GM18520 (cell line): ENCODE results near the gene GCNT3.
"Not testable (repeated sequence)": the region's sequence is repeated elsewhere in the genome, so short reads cannot be mapped to it uniquely, and the experiment has no call there.

Source experiments
- ATAC-seq: cut with Tn5 transposase; IDR thresholded peaks from one replicate; pipeline ENCODE4 v1.9.1; 2021; ENCODE audit not compliant: unreplicated experiment

GCNT3 gene

DNA sequence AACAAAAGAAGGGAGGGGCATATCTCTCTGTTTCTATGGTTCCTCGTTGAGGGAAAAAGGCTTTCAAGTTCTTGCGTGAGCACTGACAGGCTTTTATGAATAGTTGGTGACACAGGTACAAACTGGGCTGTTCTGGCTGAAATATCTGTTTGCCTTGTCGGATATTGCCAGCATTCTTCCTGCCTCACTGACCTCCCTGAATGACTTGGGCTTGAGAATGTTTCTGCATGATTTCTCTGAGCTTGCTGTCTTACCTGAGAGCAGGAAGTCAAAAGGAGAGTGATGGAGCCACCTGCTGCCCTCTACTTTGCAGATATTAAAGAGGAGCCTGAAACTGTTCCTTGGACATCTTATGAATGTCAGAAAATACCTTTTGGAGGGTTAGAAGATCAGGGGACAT is 4.8 kb downstream of the GCNT3 start:
- no peak for ATAC-seq

DNA sequence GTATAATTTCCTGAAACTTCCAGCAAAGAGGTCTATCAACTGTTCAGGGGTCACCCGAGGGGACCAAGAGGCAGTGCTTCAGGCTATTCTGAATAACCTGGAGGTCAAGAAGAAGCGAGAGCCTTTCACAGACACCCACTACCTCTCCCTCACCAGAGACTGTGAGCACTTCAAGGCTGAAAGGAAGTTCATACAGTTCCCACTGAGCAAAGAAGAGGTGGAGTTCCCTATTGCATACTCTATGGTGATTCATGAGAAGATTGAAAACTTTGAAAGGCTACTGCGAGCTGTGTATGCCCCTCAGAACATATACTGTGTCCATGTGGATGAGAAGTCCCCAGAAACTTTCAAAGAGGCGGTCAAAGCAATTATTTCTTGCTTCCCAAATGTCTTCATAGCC is 6.8 kb downstream of the GCNT3 start:
- ATAC-seq = no peak

DNA sequence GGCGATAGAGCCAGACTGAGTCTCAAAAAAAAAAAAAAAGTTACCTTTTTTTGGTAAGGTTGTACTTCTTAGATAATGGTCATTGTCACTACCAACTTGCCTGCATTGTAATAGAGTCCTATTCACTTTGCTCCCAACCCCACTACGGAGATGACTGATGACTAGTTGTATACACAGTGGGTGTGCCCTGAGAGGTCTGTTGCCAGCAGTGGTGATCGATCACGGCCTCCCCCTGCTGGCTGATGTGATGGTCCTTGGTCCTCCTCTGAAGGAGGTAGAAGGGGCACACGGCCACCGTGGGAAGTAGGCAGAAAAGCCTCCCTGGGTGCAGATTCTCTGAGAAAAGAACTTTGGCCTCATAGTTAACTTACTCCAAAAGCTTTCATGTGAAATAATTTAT is 10.7 kb downstream of the GCNT3 start:
- no peak for ATAC-seq

DNA sequence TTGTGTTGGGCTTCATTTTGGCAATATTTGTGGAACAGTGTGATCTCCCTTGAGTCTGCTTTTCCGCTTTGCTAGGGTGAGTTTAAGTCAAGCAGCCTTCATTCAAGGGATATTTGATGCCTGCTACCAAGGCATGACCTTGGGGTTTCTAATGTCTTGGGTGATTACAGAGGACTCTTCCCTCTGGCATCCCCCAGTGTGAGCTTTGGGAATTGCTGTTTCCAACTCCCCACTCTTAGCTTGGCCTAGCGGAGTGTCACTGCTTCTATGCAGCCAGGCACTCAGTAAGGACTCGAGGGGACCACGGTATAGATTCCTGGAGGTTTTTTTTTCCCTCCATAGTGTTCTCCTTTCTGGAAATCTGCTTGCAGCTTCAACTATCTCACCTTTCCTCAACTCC is 21.1 kb downstream of the GCNT3 start:
- no peak for ATAC-seq

DNA sequence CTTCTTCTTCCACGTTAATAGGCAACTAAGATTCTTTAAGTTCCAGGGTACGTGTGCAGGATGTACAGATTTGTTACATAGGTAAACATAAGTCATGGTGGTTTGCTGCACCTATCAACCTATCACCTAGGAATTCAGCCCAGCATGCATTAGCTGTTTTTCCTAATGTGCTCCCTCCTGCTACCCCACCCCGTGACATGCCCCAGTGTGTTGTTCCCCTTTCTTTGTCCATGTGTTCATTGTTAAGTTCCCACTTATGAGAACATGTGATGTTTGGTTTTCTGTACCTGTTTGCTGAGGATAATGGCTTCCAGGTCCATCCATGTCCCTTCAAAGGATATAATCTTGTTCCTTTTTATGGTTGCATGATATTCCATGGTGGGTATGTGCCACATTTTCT is 24.6 kb downstream of the GCNT3 start:
- no peak for ATAC-seq

DNA sequence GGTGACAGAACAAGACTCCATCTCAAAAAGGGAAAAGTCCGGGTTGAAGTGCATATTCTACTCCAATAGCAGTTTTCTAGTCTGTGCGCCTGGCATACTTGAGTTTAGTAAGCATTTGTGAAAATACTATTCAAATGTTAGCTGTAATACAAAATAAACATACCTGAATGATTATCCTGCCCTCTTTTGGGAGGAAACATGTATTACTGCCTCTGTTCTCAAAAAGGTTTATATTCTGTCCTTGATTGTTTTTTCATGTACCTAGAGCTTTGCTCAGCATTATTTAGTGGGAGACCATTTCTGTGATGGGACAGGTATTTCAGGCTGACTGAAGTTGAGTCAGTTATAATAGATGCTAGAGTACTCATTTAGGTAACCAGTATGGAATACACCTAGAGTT is 25.9 kb downstream of the GCNT3 start:
- ATAC-seq = not testable (repeated sequence)

DNA sequence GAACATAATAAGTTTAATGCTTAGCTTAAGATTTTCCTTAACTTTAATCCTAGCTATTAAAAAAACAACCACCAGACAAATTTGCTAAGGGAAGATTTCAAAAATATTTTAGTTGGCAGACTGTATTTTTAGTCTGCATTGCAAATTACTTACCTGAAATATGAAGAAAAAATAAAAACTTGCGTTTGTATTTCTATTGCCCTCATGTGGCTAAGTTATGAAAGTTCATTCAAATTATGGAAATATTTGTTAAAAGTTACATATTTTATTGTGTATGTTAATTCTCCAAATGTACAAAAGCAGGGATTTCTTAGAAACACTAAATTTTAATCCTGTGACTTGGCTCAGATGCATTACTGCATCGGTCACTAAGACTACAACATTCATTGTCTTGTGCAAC is 30.8 kb downstream of the GCNT3 start:
- no peak for ATAC-seq

DNA sequence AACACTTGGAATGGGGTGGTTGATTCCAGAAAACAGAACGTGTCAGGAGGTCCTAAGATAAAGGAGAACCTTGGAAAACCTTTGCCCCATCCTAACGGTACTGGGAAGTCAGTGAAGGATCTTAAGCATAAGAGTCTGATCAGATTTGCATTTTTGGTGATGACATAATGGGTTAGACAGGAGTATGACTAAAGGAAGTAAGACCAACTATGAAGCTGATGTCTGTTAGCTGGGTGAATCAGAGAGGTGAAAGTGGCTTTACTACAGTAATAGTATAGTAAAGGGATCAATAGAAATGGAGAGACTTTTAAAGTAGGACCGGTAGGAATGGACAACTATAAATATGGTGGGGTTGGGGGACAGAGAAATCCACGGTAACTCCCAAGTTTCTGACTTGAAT is 33.2 kb downstream of the GCNT3 start:
- no peak for ATAC-seq

DNA sequence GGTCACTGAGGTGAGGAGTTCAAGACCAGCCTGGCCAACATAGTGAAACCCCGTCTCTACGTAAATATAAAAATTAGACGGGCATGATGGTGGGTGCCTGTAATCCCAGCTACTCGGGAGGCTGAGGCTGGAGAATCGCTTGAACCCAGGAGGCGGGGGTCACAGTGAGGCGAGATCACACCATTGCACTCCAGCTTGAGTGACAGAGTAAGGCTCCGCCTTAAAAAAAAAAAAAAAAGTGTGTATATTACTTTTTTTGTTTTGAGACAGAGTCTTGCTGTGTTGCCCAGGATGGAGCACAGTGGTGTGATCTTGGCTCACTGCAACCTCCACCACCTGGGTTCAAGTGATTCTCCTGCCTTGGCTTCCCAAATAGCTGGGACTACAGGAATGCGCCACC is 34.2 kb downstream of the GCNT3 start:
- not testable (repeated sequence) for ATAC-seq

DNA sequence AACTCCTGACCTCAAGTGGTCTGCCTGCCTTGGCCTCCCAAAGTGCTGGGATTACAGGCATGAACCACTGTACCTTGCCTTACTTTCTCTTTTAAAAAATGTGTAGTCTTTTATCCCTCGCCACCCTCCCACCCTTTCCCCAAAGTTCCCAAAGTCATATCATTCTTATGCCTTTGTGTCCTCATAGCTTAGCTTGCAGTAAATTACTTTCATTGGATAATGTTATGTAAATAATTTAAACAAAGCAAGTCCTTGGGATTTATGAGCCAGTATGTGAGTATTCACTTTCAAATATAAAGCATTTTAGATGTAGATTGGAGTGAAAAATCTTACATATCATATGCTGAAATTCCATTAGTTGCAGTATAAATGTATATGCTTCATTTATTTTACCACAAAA is 34.7 kb downstream of the GCNT3 start:
- no peak for ATAC-seq

DNA sequence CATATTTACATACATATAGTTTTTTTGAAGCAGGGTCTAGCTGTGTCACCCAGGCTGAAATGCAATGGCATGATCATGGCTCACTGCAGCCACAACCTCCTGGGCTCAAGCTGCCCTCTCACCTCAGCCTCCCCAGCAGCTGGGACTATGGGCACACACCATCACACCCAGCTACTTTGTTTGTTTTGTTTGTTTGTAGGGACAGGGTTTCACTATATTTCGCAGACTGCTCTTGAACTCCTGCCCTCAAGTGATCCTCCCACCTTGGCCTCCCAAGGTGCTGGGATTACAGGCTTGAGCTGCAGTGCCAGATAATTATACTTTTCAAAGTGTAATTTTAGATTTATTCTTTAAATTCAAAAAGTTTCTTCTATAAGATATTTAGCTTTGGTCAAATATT is 35.5 kb downstream of the GCNT3 start:
- ATAC-seq = no peak

DNA sequence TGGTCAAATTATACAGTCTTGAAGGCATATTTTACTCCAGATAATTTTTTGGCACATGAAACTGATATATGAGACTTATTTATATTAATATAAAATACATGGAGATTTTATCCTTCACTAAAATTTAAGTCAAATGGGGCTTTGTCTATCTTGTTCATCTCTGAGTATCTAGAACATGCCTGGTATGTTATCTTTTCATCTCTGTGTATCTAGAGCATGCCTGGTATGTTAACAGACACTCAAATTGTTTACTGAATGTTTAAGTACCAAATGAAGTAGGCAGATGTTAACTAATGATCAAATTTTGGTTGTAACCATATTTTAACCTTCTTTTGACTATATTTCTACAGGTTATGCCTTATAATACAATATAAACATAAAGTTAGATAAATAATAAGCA is 38.0 kb downstream of the GCNT3 start:
- ATAC-seq = no peak

DNA sequence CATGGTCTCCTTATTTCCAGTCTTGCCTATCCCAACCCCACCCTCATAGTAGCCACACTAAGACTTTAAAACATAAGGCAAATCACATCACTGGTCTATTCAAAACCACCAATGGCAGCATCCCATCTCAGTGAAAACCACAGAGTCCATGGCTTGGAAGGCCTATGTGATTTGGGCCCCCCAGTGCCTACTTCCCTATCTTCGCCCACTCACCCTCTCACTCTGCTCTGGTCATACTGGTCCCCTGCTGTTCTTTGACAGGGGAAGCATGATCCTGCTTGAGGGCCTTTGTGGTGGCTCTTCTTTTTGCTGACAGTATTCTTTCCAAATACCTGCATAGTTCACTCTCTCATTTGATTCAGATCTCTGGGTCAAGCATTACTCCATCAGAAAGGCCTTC is 42.5 kb downstream of the GCNT3 start:
- ATAC-seq = no peak

DNA sequence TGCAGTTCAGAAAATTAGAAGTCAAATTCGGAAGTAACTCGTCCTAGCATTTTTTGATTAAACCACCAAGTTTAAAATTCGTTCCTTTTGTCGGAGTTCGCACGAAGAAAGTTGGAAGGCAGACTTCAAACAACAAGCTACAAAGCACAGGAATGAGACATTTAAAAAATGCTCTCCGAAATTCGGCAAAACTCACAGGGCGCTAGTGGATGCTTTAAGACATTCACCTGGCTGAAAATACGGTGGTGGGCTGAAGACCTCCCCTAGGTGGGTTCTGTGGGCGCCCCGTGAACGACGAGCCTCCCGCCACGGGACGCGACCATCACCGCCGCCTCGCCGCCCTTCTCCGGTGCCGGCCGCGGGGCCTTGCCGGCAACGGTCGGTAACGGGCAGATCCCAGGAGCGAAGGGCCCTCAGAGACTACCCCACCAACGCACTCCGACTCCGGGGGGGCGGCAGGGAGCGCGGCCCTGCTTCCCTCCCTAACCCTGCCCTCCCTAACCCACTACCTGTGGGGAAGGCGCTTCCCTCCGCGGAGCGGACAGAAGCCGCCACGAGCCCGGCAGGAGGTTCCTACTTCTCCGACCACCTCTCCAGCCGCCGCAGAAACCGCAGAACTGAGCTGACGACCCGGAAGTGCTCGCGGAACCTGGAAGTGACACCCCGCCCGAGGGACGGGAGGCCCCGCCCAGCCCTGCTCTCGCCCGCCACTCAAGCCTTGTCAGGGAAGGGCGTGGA is 45.5 kb downstream of the GCNT3 start, which contains the start of gene GTF2A2:
TSS of gene GTF2A2 (minus strand) at position 619 of the 738 bp plus-strand sequence. CDS start 5,238 bp downstream, outside the sequence.
- ATAC-seq = peak; percentile 89

DNA sequence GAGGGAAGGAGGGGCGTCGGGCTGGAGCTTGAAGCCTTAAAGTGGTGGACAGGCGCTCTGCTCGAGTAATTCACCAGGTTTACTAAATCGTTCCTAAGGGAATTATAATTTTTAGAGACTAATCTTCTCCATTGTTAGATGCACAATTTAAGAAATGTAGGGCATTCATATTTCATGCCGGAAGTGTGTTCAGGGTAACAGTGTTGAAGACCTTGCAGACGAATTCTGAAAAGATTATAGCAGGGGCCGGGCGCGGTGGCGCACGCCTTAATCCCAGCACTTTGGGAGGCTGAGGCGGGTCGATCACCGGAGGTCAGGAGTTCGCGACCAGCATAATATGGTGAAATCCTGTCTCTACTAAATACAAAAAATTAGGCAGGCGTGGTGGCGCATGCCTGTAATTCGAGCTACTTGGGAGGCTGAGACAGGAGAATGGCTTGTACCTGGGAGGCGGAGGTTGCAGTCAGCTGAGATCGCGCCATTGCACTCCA is 46.1 kb downstream of the GCNT3 start:
- no peak for ATAC-seq

DNA sequence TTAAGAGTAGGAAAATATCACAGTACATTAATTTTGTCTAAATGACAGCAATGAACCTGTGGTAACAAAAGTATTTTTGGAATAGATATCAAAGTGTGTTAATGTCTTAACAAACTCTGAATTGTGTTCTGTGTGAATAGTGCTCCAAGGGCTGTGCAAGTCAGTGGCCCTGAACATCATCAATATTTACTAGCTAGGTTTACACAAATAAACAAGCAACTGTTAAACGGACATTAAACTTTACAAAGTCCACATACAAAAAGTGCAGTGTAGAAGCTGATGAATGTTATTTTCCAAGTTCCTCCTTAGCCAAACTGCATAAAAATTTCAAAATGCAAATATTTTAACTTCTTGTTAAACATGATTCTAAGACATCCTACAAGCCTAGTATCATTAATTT is 47.8 kb downstream of the GCNT3 start:
- ATAC-seq = no peak

DNA sequence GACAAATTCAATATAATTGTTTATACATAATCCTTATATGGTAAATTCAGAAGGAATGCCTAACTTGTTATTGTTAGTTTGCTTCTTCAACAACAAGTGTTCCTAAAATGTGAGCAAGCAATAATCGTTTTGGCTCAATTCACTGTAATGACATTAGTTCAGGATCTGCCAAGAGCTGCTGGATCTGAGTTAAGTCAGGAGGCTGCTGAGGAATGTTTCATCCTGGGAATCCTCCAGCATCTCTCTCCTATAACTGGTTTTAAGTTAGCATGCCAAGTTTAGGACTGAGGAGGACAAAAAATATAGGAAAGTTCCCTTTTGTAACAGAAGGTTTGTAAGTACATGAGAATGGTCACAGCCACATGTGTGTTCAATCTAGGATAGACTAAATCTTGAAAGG is 50.7 kb downstream of the GCNT3 start:
- no peak for ATAC-seq

DNA sequence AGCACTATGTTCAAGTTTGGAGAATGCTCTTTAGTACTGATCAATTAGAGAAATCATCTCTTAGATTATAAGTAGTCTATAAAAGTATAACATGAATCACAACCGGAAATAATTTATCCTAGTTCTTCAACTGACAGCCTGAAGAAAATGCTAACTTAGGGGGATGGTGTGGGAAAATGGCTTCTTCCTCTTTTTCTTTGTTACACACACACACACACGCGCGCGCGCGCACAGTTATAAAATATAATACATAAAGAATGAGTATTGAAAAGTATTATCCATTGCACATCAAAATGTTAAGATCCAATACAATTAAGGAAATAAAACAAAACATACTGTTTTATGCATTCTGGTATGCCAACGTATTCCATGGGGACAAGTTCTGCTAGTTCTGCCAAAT is 57.0 kb downstream of the GCNT3 start:
- no peak for ATAC-seq
